OCI-LY7 (cell line): ENCODE data around the gene SFT2D2. TPM values are rescaled to one million over a fixed set of nuclear protein-coding genes. Genes with fewer than 3 reads are reported as not detected.
"Not testable (repeated sequence)": the region's sequence is repeated elsewhere in the genome, so short reads cannot be mapped to it uniquely, and the experiment has no call there.

ENCODE experiments used
- BruUV-seq: library from RNA; stranded (reverse); fragments of 400-500 nt; replicated peaks from 2 replicates; lab custom pipeline; 2021; lab: Mats Ljungman, UMichigan
- CTCF ChIA-PET: fragments of 300-600 bp; sonication (Branson Sonifier 250); formaldehyde crosslinking; loops from one replicate; lab custom pipeline; 2022; ENCODE audit warnings: antibody characterized with exemption; ENCODE audit not compliant: unreplicated experiment; lab: Charles Lee
- POLR2A ChIA-PET: fragments of 300-600 bp; sonication (Branson Sonifier 250); formaldehyde crosslinking; loops from one replicate; lab custom pipeline; 2022; ENCODE audit warnings: antibody characterized with exemption; lab: Charles Lee
- DNase-seq: peaks from one replicate; pipeline ENCODE4 v3.0.0-alpha.2; 2015; ENCODE audit warnings: low spot score
- H2AFZ ChIP-seq: fragments of 200-600 bp; sonication (generic), shearing (Covaris generic); 2 replicates; pipeline ENCODE4 v1.6.1; 2014; ENCODE audit warnings: mild to moderate bottlenecking, antibody characterized with exemption, low read length, moderate library complexity
- H3K27ac ChIP-seq: fragments of 200-600 bp; sonication (generic); 2 replicates; pipeline ENCODE4 v1.5.1; 2014; ENCODE audit warnings: mixed run types, low read depth, mild to moderate bottlenecking, moderate library complexity, low read length, inconsistent platforms; ENCODE audit not compliant: poor library complexity, severe bottlenecking
- H3K36me3 ChIP-seq: fragments of 200-600 bp; sonication (generic); 2 replicates; pipeline ENCODE4 v1.6.1; 2014; ENCODE audit warnings: mild to moderate bottlenecking, antibody characterized with exemption, low read length, moderate library complexity, mixed read lengths; ENCODE audit not compliant: insufficient read depth
- H3K4me1 ChIP-seq: fragments of 200-600 bp; sonication (generic); 2 replicates; pipeline ENCODE4 v1.5.1; 2014; ENCODE audit warnings: mild to moderate bottlenecking, low read length; ENCODE audit not compliant: insufficient read depth, poor library complexity, severe bottlenecking
- H3K4me2 ChIP-seq: fragments of 200-600 bp; sonication (generic); 2 replicates; pipeline ENCODE4 v1.6.1; 2014; ENCODE audit warnings: mild to moderate bottlenecking, low read length
- H3K4me3 ChIP-seq: fragments of 200-600 bp; sonication (generic); 2 replicates; pipeline ENCODE4 v1.5.1; 2014; ENCODE audit warnings: mild to moderate bottlenecking, low read depth, low read length; ENCODE audit not compliant: poor library complexity, severe bottlenecking
- H3K79me2 ChIP-seq: fragments of 200-600 bp; sonication (generic); 2 replicates; pipeline ENCODE4 v1.6.1; 2016; ENCODE audit warnings: low read depth, mild to moderate bottlenecking, low read length, moderate library complexity, mixed read lengths; ENCODE audit not compliant: insufficient read depth
- H3K9me2 ChIP-seq: fragments of 200-600 bp; sonication (generic); 2 replicates; pipeline ENCODE4 v1.6.1; 2016; ENCODE audit warnings: mild to moderate bottlenecking, low read length, mixed read lengths; ENCODE audit not compliant: insufficient read depth
- H3K9me3 ChIP-seq: fragments of 200-600 bp; sonication (generic); 2 replicates; pipeline ENCODE4 v1.6.1; 2014; ENCODE audit warnings: mild to moderate bottlenecking, mixed run types, low read length, mixed read lengths
- H4K20me1 ChIP-seq: fragments of 200-600 bp; sonication (generic); 2 replicates; pipeline ENCODE4 v1.6.1; 2014; ENCODE audit warnings: mild to moderate bottlenecking, antibody characterized with exemption, low read length, moderate library complexity, mixed read lengths; ENCODE audit not compliant: insufficient read depth
- CTCF ChIP-seq: fragments of 200-600 bp; sonication (generic); conservative IDR thresholded peaks from 2 replicates; pipeline ENCODE4 v1.5.1; 2014; ENCODE audit warnings: mild to moderate bottlenecking, antibody characterized with exemption, low read length, moderate library complexity, mixed read lengths
- EZH2phosphoT487 ChIP-seq: fragments of 200-600 bp; sonication (generic); IDR thresholded peaks from 2 replicates; pipeline ENCODE4 v1.6.1; 2018; ENCODE audit warnings: low read depth, borderline replicate concordance, mild to moderate bottlenecking, mixed run types, antibody characterized with exemption, low read length, moderate library complexity, mixed read lengths
- intact Hi-C: fragments of 100-400 bp; cut with micrococcal nuclease; formaldehyde crosslinking; loops from one replicate; pipeline ENCODE4 v1.10.0; 2022; ENCODE audit not compliant: unreplicated experiment
- total RNA-seq, 2 experiments: library from RNA; depleted of rRNA in 1 of 2; stranded (reverse); fragments of >200 nt in 1 of 2; shearing (Covaris generic) in 1 of 2; gene quantifications; 2 replicates each; pipeline ENCODE4 v1.2.3, GENCODE V29; 2014 to 2022

SFT2D2 gene
- total RNA-seq, 2 experiments from 2014 or later, result 22.3 to 50.0 TPM

- peak overlapping the region; percentile 76 for H3K27ac ChIP-seq
- H3K79me2 ChIP-seq, result peaks cover 49% of the 10 kb centered on the region
- ChIA-PET CTCF (interaction anchor here (0.5 kb wide), 1 partner anchor 49 kb away, joined by 3 read pairs; no protein-coding TSS in a partner anchor), POLR2A (interaction anchor here (0.7 to 1.9 kb wide), 4 partner anchors 11 to 46 kb away, joined by 4 to 9 read pairs (median 5); partner anchors contain the start of gene SFT2D2)
- H2AFZ ChIP-seq, result no peak overlapping the region; the same call in 1 of the 2 replicates
- intact Hi-C loops, result no loop called here
- peak overlapping the region; percentile 99 for H3K4me2 ChIP-seq
- TSS peak; percentile 64 for BruUV-seq
- H3K4me1 ChIP-seq, result peaks cover 20% of the 10 kb centered on the region
- H4K20me1 ChIP-seq, result peaks cover 6% of the 10 kb centered on the region; the same call in 1 of the 2 replicates
- peak; percentile 11 for DNase-seq
- H3K9me2 ChIP-seq, result no peaks in the 10 kb centered on the region
- peak overlapping the region; percentile 82 for H3K4me3 ChIP-seq
- peaks cover 14% of the 10 kb centered on the region for H3K36me3 ChIP-seq
- TF ChIP-seq CTCF, result no peak
- no peak for TF ChIP-seq EZH2phosphoT487
- H3K9me3 ChIP-seq, result no peaks in the 10 kb centered on the region
These were observed 45.7 kb upstream of the SFT2D2 start for GRCh38 chr1:168180148-168180524.

GRCh38 chr1:168181063-168181720 lies 44.6 kb upstream of the SFT2D2 start:
- H3K27ac ChIP-seq, H3K9me2 ChIP-seq, BruUV-seq, H3K4me3 ChIP-seq, H3K9me3 ChIP-seq, H4K20me1 ChIP-seq, H3K4me2 ChIP-seq, intact Hi-C loops, DNase-seq, H2AFZ ChIP-seq: not testable (repeated sequence)
- ChIA-PET CTCF (interaction anchor here (1.0 kb wide), 1 partner anchor 9 kb away, joined by 3 read pairs; no protein-coding TSS in a partner anchor), POLR2A (interaction anchor here (0.7 to 1.9 kb wide), 3 partner anchors 14 to 45 kb away, joined by 4 to 9 read pairs (median 6); partner anchors contain the start of gene SFT2D2)
- Histone ChIP-seq H3K79me2 (peaks cover 49% of the 10 kb centered on the region), H3K36me3 (peaks cover 20% of the 10 kb centered on the region), H3K4me1 (peaks cover 20% of the 10 kb centered on the region)

GRCh38 chr1:168187177-168187576 lies 38.6 kb upstream of the SFT2D2 start:
- Histone ChIP-seq H3K36me3 (peaks cover 76% of the 10 kb centered on the region), H3K27ac (no peak overlapping the region), H3K79me2 (peaks cover 22% of the 10 kb centered on the region; the same call in 1 of the 2 replicates), H3K9me2 (no peaks in the 10 kb centered on the region), H3K4me3 (no peak overlapping the region), H4K20me1 (no peaks in the 10 kb centered on the region), H2AFZ (no peak overlapping the region), H3K4me2 (no peak overlapping the region), H3K9me3 (no peaks in the 10 kb centered on the region), H3K4me1 (peaks cover under 1% of the 10 kb centered on the region)
- no peak for TF ChIP-seq EZH2phosphoT487
- no peak for TF ChIP-seq CTCF
- CTCF ChIA-PET, result no interaction called here
- BruUV-seq, result no TSS peak
- DNase-seq, result no peak
- intact Hi-C loops, result no loop called here
- POLR2A ChIA-PET, result no interaction called here
